GM23248 (cell line): ENCODE measurements around the gene MIB2.

Experiments
- EZH2 ChIP-seq: fragments of 200-600 bp; sonication (generic); IDR thresholded peaks from 2 replicates; pipeline ENCODE4 v1.6.1; 2018; ENCODE audit warnings: antibody characterized with exemption, mild to moderate bottlenecking; ENCODE audit not compliant: insufficient read depth, poor library complexity, severe bottlenecking
- EZH2phosphoT487 ChIP-seq: fragments of 200-600 bp; sonication (generic); IDR thresholded peaks from 2 replicates; pipeline ENCODE4 v1.6.1; 2018; ENCODE audit warnings: antibody characterized with exemption, moderate library complexity, mild to moderate bottlenecking, low read depth; ENCODE audit not compliant: insufficient read depth

DNA sequence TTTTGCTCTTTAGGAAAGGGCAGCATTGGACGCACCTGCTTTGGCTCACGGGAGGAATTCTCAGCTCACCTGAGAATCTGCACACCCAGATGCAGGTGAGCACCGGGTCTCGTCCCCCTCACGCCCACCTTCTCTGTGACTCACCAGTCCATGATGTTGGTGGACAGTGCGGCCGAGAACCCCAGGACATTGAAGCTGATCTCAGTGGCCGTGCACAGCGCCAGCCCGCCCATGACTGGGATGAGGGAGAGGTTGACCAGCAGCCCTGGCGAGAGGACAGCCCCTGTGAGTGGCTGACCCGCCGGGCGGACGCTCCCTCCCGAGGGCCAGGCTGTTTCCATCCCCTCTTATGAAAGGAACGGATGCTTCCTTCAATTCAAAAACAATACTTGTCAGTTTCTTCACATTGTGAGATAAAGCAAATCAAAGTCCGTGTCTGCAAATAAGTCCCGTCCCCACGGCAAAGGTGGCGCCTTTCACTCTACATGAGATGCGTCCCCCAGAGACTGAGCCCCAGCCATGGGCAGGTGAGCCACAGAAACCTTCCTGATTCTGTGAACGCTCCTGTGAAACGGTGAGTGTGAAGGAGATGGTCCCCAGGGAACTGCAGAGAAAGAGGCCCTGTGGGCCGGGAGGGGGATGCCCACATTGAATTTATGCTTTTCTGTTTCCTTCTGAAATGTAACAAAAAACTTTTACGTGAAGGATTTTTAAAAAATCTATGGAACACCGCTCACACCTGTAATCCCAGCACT lies 56.2 kb downstream of the MIB2 start:
- TF ChIP-seq EZH2phosphoT487 (no peak), EZH2 (no peak)
